ENCODE results near the gene IKBKG.
"Not testable (repeated sequence)": the region's sequence is repeated elsewhere in the genome, so short reads cannot be mapped to it uniquely, and the experiment has no call there.

The IKBKG gene, protein sequence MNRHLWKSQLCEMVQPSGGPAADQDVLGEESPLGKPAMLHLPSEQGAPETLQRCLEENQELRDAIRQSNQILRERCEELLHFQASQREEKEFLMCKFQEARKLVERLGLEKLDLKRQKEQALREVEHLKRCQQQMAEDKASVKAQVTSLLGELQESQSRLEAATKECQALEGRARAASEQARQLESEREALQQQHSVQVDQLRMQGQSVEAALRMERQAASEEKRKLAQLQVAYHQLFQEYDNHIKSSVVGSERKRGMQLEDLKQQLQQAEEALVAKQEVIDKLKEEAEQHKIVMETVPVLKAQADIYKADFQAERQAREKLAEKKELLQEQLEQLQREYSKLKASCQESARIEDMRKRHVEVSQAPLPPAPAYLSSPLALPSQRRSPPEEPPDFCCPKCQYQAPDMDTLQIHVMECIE

DNA sequence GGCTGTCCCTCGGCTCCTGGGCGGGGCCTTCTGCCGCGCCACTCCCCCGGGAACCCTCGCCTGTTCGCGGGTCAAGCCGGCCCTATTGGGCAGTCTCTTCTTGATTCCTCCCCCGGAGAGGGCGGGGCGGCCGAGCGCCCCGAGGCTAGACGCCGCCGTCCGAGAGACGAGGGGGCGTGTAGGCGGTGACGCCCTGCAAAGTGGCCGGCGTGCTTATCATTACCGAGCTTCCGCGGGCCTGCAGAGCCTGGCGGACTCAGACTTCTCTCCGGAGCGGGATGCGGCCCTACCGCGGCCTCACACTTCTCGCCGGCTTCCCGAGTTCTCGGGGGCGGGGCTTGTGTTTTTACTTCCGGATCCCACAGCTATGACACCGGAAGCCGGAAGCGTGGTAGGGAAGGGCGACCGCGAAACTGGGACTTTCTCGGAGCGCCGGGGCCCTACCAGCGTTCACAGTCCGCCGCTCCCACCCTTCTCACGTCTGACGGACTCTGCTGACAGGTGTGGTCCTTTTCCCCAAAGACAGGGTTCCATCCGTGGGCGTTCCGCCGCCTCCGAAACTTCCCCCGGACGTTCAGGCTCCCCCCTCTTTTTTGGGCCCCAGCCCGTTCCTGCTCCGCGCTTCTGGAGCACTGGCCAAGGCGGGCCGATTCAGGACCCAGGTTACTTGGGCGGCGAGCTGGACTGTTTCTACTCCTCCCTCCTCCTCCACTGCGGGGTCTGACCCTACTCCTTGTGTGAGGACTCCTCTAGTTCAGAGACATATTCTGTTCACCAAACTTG lies at the start of gene IKBKG:
Gene IKBKG (plus strand): TSS at position 376 of the 783 bp plus-strand sequence. CDS start 4,383 bp downstream, outside the sequence.
- H3K36me3 ChIP-seq: no peaks in the 10 kb centered on the region
- no peak for TF ChIP-seq CTCF (IDR thresholded peaks at IDR 0.05)
- intact Hi-C loops (cut with DNase I; ENCODE audit: low total_unique reads): no loop called here
- peak within 1 kb of the TSS; percentile 80 to 92 for H3K27ac ChIP-seq
- H3K4me3 ChIP-seq: peak within 1 kb of the TSS; percentile 63 to 70
- peaks cover 0 to 61% (median 17%) of the 10 kb centered on the region in 4 donors for H3K4me1 ChIP-seq
- no peaks in the 10 kb centered on the region for H3K27me3 ChIP-seq
- peak; percentile 87 to 94 for DNase-seq
- H3K9me3 ChIP-seq: no peaks in the 10 kb centered on the region

- H3K27ac ChIP-seq; H3K4me3 ChIP-seq; H3K9me3 ChIP-seq; DNase-seq; H3K27me3 ChIP-seq; H3K4me1 ChIP-seq; intact Hi-C loops (cut with DNase I; ENCODE audit: low total_unique reads): not testable (repeated sequence)
- H3K36me3 ChIP-seq: peaks cover 0 to 12% (median 12%) of the 10 kb centered on the region in 3 donors
Measured at GRCh38 chrX:154501423-154501822, 46.0 kb upstream of the IKBKG start.

- H3K9me3 ChIP-seq: no peaks in the 10 kb centered on the region
- no peak overlapping the region for H3K27ac ChIP-seq
- TF ChIP-seq CTCF (IDR thresholded peaks at IDR 0.05): no peak
- H3K4me1 ChIP-seq: no peaks in the 10 kb centered on the region
- H3K27me3 ChIP-seq: no peaks in the 10 kb centered on the region
- H3K36me3 ChIP-seq: peaks cover 0 to 18% (median 18%) of the 10 kb centered on the region in 3 donors
- DNase-seq: no peak
- intact Hi-C loops (cut with DNase I; ENCODE audit: low total_unique reads): no loop called here
- H3K4me3 ChIP-seq: no peak overlapping the region
Measured at GRCh38 chrX:154502098-154502497, 45.3 kb upstream of the IKBKG start.

DNA sequence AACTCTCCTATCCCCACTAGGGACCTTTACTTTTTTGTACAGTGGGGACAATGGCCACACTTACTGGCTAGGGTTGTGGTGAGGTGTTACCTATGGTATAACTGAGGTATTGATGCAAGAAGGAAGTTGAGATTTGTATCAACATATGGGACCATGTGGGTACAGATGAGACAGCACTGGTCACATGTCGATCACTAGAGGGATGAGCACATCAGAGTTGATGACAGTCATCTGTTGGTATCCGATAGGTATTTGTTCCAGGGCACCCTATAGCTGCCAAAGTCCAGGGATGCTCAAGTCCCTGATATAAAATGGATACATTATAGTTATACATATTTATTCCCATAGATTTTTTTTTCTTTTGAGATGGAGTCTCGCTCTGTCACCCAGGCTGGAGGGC lies 44.4 kb upstream of the IKBKG start:
- TF ChIP-seq CTCF (IDR thresholded peaks at IDR 0.05): no peak

GRCh38 chrX:154505734-154506133 lies 41.7 kb upstream of the IKBKG start:
- H3K4me3 ChIP-seq: no peak overlapping the region
- intact Hi-C loops (cut with DNase I; ENCODE audit: low total_unique reads): no loop called here
- H3K36me3 ChIP-seq: peaks cover 0 to 47% (median 42%) of the 10 kb centered on the region in 3 donors
- DNase-seq: no peak
- no peaks in the 10 kb centered on the region for H3K4me1 ChIP-seq
- no peak for TF ChIP-seq CTCF (IDR thresholded peaks at IDR 0.05)
- H3K27ac ChIP-seq: no peak overlapping the region
- H3K9me3 ChIP-seq: peaks cover 0 to 8% (median 0%) of the 10 kb centered on the region in 3 donors
- no peaks in the 10 kb centered on the region for H3K27me3 ChIP-seq

More for the DNA sequence above, 44.4 kb upstream of the IKBKG start:
- no peaks in the 10 kb centered on the region for H3K9me3 ChIP-seq
- no peak for DNase-seq
- no peak overlapping the region for H3K4me3 ChIP-seq
- peaks cover 0 to 27% (median 27%) of the 10 kb centered on the region in 3 donors for H3K36me3 ChIP-seq
- intact Hi-C loops (cut with DNase I; ENCODE audit: low total_unique reads): no loop called here
- no peak overlapping the region for H3K27ac ChIP-seq
- H3K4me1 ChIP-seq: no peaks in the 10 kb centered on the region
- H3K27me3 ChIP-seq: no peaks in the 10 kb centered on the region

All from tibial artery (tissue), 4 donors.